ENCODE results near the gene ABHD18. TPM values are rescaled to one million over a fixed set of nuclear protein-coding genes. Genes with fewer than 3 reads are reported as not detected.
A peak's percentile ranks its signal among the peaks of the same experiment; 100 is the strongest.

The ABHD18 gene
- polyA plus RNA-seq, 1 of the 3 experiments (the other 2 are of a cell fraction), result 2.0 TPM

- 91% methylated on average over 1 of the region's 1 CpG for WGBS (ENCODE audit: low lambda C conversion rate)
- H3K9me2 ChIP-seq, result no peaks in the 10 kb centered on the region
- H4K20me1 ChIP-seq (ENCODE audit: insufficient read depth), result peaks cover 4% of the 10 kb centered on the region; the same call in 1 of the 2 replicates
- H3K4me1 ChIP-seq (ENCODE audit: control insufficient read depth in 1 of 2, insufficient read depth in 2 of 2, low read depth in 1 of 2, low read length in 1 of 2), result peaks cover 0 to 8% of the 10 kb centered on the region in 2 experiments; a peak in 2 of 4 replicates
- no peak overlapping the region for H3K4me3 ChIP-seq (ENCODE audit: low read depth in 2 of 2, low read length in 1 of 2)
- no peak overlapping the region for H2AFZ ChIP-seq (ENCODE audit: low read depth)
- peak overlapping the region; percentile 19; the same call in 1 of the 2 replicates for H3K9ac ChIP-seq
- H3K79me2 ChIP-seq (ENCODE audit: insufficient read depth), result no peaks in the 10 kb centered on the region
- H3K27me3 ChIP-seq (ENCODE audit: insufficient read depth), result no peaks in the 10 kb centered on the region
- no peaks in the 10 kb centered on the region for H3K9me3 ChIP-seq
- H3K27ac ChIP-seq (ENCODE audit: low read depth in 2 of 2, low read length in 1 of 2), result peak overlapping the region in 1 of 2 experiments; percentile 72; a peak in 2 of 4 replicates
- POLR2A ChIA-PET, result no interaction called here
- CTCF ChIA-PET, result no interaction called here
- no peak for DNase-seq
- peaks cover 25% of the 10 kb centered on the region for H3F3A ChIP-seq (replicated peaks; ENCODE audit: insufficient read depth)
- H3K4me2 ChIP-seq, result peak overlapping the region; percentile 44
- peaks cover 7 to 34% of the 10 kb centered on the region in 2 experiments for H3K36me3 ChIP-seq (replicated peaks in 1 of 2; ENCODE audit: control insufficient read depth in 1 of 2, insufficient read depth in 2 of 2, low read length in 1 of 2)
- TF ChIP-seq JUND (IDR thresholded peaks at IDR 0.05) (peak; percentile 62), USF2 (IDR thresholded peaks at IDR 0.05; ENCODE audit: borderline replicate concordance, low read depth, low read length) (no peak), RFX5 (IDR thresholded peaks at IDR 0.05; ENCODE audit: low read length) (no peak), EZH2phosphoT487 (IDR thresholded peaks at IDR 0.05; ENCODE audit: borderline replicate concordance, low read depth) (no peak), FOSL2 (IDR thresholded peaks at IDR 0.05; ENCODE audit: borderline replicate concordance, low read depth) (peak; percentile 75), MEF2A (IDR thresholded peaks at IDR 0.05; ENCODE audit: borderline replicate concordance, low read depth) (no peak), MXI1 (IDR thresholded peaks at IDR 0.05; ENCODE audit: low read depth, low read length) (no peak), RAD21 (IDR thresholded peaks at IDR 0.05; ENCODE audit: low read length) (no peak), PBX3 (IDR thresholded peaks at IDR 0.05) (peak; percentile 50), TCF12 (IDR thresholded peaks at IDR 0.05) (peak; percentile 36; the same call in 1 of the 2 replicates), CHD2 (IDR thresholded peaks at IDR 0.05; ENCODE audit: low read length, partially characterized antibody) (no peak), GATA2 (CRISPR knock-in tag; IDR thresholded peaks at IDR 0.05) (no peak), REST (IDR thresholded peaks at IDR 0.05; ENCODE audit: low read depth, low read length) (no peak), EP300 (IDR thresholded peaks at IDR 0.05; ENCODE audit: borderline replicate concordance in 1 of 2, low read depth in 1 of 2, low read length in 1 of 2) (0 out of 4 replicates have a peak, but pooled peaks of 1 of the 2 experiments have one; percentile 15), NRF1 (IDR thresholded peaks at IDR 0.05; ENCODE audit: low read depth, low read length) (no peak), NFIC (IDR thresholded peaks at IDR 0.05; ENCODE audit: borderline replicate concordance) (no peak), TAF1 (IDR thresholded peaks at IDR 0.05; ENCODE audit: borderline replicate concordance, low read depth, low read length) (no peak), FOXJ3 (CRISPR knock-in tag; IDR thresholded peaks at IDR 0.05) (no peak), RXRA (IDR thresholded peaks at IDR 0.05; ENCODE audit: borderline replicate concordance, low read depth) (no peak), TEAD4 (IDR thresholded peaks at IDR 0.05; ENCODE audit: borderline replicate concordance, insufficient read depth) (no peak), FOXM1 (IDR thresholded peaks at IDR 0.05; ENCODE audit: low read depth) (no peak), CTCF (IDR thresholded peaks at IDR 0.05) (no peak), SIN3A (IDR thresholded peaks at IDR 0.05; ENCODE audit: borderline replicate concordance, low read depth, low read length) (no peak)
- TF ChIP-seq, protein P1, sequence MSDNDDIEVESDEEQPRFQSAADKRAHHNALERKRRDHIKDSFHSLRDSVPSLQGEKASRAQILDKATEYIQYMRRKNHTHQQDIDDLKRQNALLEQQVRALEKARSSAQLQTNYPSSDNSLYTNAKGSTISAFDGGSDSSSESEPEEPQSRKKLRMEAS (IDR thresholded peaks at IDR 0.05; ENCODE audit: low read depth), result no peak
- TF ChIP-seq, protein P2, sequence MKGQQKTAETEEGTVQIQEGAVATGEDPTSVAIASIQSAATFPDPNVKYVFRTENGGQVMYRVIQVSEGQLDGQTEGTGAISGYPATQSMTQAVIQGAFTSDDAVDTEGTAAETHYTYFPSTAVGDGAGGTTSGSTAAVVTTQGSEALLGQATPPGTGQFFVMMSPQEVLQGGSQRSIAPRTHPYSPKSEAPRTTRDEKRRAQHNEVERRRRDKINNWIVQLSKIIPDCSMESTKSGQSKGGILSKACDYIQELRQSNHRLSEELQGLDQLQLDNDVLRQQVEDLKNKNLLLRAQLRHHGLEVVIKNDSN (IDR thresholded peaks at IDR 0.05; ENCODE audit: borderline replicate concordance, low read depth), result no peak
Measured at GRCh38 chr4:127936974-127937373, 28.2 kb upstream of the ABHD18 start.
